NCI-H128 (cell line): ENCODE measurements around the gene SPHK2.
"Not testable (repeated sequence)": the region's sequence is repeated elsewhere in the genome, so short reads cannot be mapped to it uniquely, and the experiment has no call there.

Experiments used
- DNase-seq: peaks from one replicate; lab custom pipeline; 2025; ENCODE audit not compliant: unreplicated experiment; lab: John Stamatoyannopoulos, UW

Gene SPHK2

DNA sequence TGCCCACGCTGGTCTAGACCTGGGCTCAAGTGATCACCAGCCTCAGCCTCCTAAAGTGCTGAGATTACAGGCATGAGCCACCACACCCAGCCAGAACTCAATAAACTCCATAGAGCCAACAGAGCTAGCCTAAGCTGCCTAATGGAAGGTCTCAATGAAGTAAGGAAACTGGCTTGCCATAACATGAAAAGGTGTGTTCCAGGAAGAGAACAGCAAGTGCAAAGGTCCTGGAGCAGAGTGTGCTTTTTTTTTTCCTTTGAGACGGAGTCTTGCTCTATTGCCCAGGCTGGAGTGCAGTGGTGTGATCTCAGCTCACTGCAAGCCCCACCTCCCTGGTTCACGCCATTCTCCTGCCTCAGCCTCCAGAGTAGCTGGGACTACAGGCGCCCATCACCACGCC lies 38.5 kb downstream of the SPHK2 start:
- DNase-seq: not testable (repeated sequence)

DNA sequence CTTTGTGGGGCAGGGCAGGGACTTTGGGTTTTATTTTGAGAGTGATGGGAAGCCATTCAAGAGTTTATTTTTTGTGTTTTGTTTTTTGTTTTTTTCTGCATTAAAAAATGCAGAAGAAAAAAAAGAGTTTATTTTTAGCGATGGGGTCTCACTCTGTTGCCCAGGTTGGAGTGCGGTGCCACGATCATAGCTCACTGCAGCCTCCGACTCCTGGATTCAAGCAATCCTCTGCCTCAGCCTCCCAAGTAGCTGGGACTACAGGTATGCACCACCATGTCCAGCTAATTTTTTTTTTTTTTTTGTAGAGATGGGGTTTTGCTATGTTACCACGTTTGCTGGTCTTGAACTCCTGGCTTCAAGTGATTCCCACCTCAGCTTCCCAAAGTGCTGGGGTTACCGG lies 39.2 kb downstream of the SPHK2 start:
- DNase-seq: no peak

DNA sequence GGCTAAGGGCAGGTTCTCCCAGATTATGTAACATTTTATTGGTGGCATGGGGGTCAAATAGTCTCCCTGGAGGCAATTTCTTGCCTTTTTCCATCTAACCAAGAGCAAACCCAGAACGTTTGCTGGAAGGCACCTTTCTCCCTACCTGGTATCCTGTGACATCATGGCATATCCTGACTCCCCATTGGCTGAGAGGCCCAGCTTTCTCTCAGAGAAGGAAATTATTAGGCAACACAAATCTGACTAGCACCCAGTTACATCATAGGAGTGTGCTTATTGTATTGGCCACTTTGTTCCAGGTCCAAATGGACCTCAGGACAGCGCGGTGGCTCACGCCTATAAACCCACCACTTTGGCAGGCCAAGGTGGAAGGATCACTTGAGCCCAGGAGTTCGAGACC lies 40.5 kb downstream of the SPHK2 start:
- no peak for DNase-seq

DNA sequence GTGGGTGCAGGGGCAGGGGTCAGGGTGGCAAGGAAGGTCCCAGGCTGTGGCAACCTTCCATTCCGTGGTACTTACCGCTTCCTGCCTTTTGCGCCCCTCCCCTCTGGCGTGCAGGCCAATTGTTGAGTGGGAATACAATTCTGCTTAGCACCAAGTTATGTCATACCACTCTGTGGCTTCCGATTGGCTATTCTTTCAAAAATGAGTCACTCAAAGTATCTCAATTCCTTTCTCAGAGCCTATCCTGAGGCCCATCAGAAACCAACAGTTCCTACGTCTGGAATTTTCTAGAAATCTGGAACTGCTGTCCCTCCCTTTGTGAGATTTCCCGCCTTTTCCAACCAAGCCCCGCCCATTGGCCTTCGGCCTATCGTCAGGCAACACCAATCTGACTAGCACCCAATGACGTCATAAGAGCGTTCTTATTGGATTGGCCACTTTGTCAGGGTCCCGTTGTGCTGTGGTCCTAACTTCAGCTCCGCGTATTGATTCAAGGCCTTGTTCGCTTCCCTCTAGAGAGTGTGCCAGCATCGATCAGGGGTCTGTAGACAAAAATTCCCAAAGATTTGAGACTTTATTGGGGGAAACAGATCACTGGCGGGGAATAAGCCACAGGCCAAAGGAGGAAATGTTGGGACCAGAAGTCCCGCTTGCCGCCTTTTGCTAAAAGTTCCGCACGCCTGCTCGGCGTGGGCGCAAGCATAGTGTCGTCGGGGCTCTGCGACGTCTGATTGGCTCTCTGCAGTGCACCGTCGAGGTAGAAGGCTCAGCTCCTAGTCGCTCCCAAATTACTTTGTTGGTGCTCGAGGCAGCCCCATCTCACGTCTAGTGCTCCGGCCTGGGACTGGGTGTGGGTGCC lies 41.8 kb downstream of the SPHK2 start:
- DNase-seq: no peak

DNA sequence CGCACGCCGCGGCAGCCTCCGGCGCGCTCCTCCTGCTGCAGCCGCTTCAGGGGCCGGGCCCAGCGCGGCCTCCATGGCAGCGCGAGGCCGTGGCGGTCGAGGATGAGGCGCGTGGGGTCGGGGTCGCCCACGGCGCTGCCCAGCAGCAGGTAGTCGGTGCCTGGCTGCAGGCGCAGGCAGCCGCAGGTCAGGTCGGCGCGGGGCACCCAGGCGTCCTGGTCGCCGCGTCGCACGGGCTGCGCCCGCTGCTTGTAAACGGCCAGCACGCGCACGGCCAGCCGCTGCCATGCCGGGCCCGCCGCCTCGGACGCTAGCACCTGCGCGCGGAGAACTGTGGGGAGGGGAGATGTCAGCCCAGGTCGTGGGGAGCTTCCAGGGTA lies 42.4 kb downstream of the SPHK2 start:
- DNase-seq: no peak

DNA sequence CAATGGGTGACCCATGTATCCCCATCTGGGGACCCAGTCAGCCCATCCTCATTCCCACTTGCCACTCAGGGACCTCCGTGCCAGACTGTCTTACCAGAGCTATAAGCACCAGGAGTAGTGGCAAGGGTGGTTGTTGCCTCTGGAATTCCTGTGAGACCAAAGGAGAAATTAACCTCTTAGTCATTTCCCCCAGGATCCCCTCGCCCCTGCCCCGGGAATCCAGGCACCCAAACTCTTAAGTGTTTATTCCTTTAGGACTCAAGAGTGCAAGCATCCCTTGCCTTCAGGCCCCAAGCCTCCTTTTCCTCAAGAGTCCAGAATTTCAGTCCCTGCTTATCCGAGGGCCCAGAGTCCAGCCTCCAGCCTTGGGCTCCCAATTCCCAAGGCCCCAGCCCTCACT lies 44.4 kb downstream of the SPHK2 start:
- no peak for DNase-seq

DNA sequence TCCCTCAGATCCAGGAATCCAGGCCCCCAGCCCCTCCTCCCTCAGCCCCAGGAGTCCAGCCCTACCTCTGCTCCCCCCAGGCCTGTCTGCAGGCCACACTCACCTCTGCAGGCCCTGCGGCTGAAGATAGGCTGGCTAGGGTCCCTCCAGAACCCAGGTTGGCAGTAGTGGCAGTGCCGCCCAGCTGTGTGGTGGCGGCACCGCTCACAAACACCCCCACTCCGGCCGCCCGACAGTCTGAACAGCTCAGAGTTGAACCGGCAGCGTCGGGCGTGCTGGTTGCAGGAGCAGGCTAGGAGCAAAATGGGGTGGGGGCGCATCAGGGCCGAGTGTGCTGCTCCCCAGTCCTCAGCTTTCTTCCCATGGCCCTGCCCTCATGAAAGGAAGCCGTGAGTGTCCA lies 45.2 kb downstream of the SPHK2 start:
- no peak for DNase-seq

DNA sequence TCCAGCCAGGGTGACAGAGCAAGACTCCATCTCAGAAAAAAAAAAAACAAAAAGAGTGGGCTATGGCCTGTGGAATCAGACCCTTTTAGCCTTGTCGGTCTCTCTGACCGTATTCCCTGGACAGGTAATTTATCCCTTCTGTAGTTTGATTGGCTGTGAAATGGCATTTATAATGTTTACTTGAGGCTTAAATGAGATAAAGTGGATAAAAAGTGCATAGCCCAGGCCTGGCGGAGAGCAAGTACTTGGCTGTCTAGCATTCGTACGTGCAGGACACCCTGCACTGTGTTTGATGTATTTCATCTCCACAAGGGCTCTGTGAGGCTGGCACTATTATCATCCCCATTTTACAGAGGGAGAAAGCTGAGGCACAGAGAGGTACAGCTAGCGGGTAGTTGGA lies 46.5 kb downstream of the SPHK2 start:
- DNase-seq: no peak

DNA sequence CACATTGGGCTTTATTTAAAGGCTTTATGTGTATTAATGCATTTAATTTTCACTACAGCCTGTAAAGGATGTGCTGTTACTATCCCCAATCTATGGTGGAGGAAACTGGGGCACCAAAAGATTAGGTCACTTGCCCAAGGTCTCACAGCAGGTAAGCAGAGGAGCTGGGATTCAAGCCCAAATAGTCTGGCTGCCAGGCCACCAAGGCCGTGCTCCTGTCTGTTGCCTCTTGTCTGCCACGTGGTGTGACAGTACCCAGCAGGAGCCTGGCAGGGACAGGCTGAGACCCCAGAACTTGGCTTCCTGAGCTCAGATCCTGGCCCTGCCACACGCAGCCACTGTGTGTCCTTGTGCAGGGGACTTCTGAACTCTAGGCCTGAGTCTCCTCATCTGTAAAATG lies 49.0 kb downstream of the SPHK2 start:
- DNase-seq: no peak

DNA sequence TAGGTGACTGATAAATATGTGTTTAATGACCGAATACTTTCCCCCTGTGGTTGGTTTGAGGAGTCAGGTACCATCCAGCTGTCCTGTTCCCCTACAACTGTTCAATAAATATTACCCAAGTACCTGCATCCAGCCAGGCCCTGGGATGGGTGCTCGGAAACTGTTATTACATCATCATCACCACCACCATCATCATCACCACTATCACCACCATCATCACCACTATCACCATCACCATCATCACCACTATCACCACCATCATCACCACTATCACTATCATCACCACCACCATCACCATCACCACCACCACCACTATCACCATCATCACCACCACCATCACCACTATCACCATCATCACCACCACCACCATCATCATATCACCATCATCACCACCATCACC lies 49.5 kb downstream of the SPHK2 start:
- DNase-seq: no peak

DNA sequence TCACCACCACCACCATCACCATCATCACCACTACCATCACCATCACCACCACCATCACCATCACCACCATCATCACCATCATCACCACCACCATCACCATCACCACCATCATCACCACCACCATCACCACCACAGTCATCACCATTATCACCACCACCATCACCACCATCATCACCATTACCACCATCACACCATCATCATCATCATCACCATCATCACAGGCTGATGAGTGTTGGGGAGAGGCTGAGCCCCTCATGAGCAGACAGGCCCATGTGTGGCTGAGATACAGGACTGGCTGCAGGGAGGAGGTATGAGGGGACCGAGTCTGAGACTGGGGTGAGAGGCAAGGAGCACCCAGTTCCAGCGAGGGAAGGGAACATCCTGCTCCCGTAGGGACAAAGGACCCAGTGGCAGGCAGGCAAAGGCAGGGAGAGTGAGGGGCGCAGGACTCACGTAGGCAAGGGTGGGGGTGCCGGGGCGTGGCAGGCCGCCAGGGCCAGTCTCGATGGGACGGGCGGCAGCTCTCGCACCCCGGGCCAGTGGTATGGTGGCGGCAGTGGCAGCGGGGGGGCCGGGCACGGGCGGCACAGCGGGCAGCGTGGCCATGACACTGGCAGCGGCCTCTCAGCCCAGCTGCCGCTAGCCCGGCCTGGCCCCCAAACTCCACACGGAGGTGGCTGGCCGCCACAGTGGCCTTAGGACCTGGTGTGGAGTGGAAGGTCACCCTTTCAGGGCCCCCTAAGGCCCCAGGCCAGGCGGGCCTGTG lies 50.8 kb downstream of the SPHK2 start:
- DNase-seq: no peak

DNA sequence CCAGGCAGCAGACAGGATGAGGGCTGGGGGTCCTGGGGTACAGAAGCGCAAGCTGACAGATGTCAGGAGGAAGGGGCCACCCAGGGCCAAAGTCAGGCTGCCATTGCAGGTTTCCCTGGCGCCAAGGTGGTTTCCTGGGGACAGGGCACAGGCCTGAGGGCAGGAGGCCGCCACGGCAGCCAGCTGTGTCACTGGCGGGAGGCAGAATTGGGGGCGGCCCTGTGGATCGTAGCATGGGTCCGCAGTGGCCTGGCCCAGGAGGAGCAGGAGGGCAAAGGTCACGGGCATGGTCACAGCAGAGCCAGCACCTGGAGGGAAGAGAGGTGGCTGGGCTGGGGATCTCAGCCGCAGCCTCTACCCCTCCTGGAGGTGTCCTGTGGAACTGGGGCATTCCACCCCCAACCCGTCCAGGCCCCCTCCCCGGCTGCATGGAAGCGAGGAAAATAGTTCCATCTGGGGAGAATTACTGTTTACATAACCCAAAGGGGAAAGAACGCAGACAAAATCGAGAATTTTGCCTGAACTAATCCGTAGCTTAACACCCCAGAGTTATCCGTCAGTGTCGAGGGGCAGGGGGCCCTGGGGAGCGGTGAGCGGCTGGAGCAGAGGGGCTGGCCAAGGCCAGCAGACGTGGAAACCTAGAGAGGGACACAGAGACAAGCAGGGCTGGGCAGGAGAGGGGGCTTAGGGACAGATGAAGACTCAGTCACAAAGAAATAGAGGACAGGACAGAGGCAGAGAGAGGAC lies 51.6 kb downstream of the SPHK2 start:
- no peak for DNase-seq

DNA sequence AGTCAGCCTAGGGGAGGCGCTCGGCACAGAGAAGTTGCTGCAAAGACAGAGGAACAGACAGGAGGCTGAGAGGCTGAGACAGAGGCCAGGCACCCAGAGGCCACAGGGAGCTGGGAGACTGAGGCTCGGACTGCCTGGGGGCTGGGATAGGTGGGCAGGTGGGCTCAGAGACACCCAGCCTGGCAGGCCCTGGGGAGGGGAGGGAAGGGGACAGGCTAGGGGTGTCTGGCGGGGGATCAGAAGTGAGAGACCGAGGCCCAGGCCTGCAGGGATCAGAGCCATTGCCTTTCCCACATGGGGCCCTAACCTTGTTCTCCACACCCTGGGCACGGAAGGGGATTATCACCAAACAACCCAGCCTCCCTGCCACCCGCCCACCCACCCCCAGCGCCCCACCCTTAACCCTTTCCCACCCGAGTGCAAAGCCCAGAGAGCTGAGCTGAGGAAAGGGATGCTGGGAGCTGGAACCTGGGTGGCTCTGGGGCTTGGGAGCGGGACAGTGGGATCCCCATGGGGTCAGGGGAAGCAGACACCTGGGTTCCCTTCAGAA lies 52.2 kb downstream of the SPHK2 start:
- no peak for DNase-seq

DNA sequence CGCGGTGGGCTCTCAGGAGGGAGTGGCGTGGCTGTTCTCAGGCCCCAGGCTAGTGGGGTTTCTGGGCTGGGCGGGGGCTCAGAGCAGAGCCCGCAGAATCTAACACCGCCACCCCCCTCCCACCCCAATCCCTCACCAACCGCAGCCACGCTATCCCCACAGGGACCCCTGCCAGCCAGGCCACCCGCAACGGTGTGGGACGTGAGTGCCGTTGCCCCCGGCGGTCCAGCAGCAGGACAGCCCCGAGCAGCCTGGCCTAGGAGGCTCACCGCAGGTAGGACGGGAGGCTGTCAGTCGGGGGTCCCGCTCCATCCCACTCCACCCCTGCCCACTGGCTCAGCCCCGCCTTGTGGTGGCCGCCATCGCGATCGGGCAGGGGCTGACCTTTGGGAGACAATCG lies 53.7 kb downstream of the SPHK2 start, which contains the start of gene NTN5:
TSS of gene NTN5 (minus strand) at position 24 of the 400 bp plus-strand sequence. CDS start 2,031 bp downstream, outside the sequence.
- no peak for DNase-seq

DNA sequence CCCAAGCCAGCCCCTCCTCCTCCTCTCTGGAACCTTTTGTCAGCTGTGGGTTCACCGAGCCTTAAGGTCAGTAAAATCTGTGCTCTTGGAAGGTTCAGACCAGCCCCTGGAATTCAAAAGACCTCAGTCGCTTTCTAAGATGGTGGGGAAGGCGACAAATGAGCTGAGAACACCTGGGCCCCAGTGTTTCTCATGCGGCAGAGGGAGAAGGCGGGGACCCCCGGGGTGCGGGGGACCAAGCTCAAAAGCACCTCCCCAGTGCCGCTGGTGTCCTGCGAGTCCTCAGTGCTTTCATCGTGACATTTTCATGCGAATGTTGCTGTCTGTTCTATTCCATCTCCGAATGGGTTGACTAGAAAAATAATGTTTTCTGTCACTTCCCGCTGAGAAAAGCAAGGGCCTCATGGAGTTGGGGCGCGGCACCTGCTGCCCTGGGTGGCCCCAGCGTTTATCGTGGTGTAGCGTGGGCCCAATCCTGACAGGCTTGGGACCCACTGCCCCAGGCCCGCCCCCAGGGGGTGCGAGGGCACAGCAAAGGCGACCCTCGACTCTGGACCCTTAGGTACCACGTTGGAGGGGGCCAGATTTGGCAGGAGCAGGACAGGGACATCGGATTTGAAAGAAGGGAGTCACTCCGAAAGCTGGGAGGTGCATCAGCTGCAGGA lies 54.3 kb downstream of the SPHK2 start:
- DNase-seq: no peak

DNA sequence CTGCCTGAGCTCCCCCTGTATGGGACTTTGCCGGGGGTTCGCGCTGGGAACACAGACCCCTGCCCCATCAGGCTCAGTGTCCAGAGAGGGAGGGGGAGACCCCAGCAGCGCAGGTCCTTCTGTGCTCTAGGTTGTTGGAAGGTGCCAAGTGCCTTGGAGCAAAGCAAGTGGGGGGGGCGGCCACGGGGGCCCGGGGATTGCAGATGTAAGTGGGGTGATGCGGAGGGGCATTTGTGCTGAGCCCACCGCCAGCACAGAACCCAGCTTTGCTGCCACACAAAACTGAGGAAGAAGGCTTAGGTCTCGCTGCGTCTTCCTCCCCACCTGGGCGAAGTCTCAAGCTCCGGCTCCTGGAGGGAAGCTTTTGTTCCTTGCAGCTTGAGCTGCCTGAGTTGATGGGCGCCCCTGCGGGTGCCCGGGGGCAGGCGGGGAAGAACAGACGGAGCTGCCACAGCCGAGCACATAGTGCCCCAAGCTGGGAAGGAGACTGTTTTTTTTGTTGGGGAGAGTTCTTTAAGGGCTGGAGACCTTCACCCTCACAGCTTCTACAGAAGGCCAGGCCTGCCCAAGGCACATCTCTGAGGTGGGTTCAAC lies 55.0 kb downstream of the SPHK2 start:
- no peak for DNase-seq

DNA sequence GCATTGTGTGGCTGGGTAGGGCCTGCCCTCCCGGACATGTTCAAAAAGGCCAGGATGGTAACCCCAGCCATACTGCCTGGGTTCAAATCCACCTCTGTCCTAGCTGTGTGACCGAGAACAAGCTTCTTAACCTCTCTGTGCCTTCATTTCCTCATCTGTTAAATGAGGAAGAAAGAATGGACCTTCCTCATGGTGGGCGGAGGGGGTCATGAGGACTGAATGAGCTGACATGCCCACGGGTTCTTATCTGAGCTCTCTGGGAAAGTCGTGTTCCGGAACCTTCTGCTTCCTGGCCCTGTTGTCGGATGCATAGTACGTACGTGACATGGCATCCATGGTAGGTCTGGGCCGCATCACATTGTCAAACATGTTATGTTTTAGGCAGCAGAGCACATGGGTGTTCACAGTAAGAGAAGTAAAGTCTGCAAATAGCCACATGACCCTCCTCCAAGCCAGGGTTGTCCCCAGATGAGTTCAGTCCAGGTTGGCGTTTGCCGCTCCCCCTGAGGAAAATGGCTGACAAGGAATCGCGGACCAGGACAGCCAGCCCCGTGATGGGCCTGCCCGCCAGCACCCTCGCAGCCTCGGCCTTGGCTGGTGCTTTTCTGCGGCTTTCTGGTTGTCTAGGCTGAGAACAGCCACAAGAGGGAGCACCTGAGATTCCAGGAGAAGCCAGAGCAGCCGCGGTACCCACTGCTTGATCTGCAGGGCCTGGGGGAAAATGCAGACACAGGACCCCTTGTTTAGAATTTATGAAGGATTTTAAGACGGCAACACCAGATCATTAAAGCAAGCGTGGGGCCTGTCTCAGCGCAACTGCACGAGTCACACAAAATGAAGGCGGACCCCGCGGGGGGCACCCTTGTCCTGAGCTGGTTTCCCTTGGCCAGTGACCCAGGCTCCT lies 55.9 kb downstream of the SPHK2 start:
- peak; percentile 77 for DNase-seq

DNA sequence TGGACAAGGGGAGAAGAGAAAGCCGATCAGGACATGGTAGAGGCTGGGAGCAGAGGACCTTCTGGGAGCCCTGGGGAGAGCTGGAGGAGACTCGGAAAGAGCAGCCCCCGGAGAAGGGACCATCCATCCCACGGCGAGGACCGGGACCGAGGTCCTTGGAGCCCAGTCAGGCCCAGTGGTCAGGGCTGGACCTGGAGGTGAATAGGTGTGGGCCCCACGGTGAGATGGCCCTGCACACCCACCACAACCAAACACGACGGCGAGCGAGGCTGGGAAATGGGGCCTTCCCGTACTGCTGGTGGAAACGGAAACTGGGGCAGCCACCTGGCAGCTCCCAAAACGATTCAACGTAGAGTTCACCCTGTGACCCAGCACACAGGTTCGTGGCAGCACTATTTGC lies 57.2 kb downstream of the SPHK2 start:
- no peak for DNase-seq

DNA sequence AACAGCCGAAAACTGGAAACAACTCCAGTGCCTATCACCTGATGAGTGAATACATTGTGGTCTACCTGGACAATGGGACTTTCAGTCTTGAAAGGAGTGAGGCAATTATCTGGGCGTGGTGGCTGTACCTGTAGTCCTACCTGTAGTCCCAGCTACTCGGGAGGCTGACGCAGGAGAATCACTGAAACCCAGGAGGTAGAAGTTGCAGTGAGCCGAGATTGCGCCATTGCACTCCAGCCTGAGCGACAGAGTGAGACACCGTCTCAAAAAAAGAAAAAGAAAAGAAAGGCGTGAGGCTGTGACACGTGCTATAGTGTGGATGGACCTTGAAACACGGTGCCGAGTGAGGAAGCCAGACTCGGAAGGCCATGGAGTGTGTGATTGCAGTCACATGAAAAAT lies 57.6 kb downstream of the SPHK2 start:
- DNase-seq: no peak
